Cardiac muscle cell (in vitro differentiated cells and primary cell): ENCODE results near the gene DNAH8. TPM values are rescaled to one million over a fixed set of nuclear protein-coding genes. Genes with fewer than 3 reads are reported as not detected.

ENCODE experiments used
- DNase-seq, 2 donors: peaks; one replicate each; pipeline versions ENCODE4 v3.0.0 to v3.0.0-alpha.2; 2010 to 2017; ENCODE audit warnings: low read depth in 1 of 2, low spot score in 1 of 2
- H3K27ac ChIP-seq: fragments of 200-600 bp; sonication (generic); 2 replicates; pipeline ENCODE4 v1.5.1; 2016
- H3K27me3 ChIP-seq: fragments of 200-600 bp; sonication (generic); 2 replicates; pipeline ENCODE4 v1.6.0; 2016; ENCODE audit warnings: control low read depth
- H3K36me3 ChIP-seq: fragments of 200-600 bp; sonication (generic); 2 replicates; pipeline ENCODE4 v1.5.1; 2016; ENCODE audit warnings: control low read depth
- H3K4me1 ChIP-seq: fragments of 200-600 bp; sonication (generic); 2 replicates; pipeline ENCODE4 v1.8.1; 2017; ENCODE audit warnings: low read depth, mild to moderate bottlenecking, mixed run types
- H3K4me3 ChIP-seq: fragments of 200-600 bp; sonication (generic); 2 replicates; pipeline ENCODE4 v1.5.1; 2016; ENCODE audit warnings: mild to moderate bottlenecking
- H3K9me3 ChIP-seq: fragments of 200-600 bp; sonication (generic); 2 replicates; pipeline ENCODE4 v1.5.1; 2017; ENCODE audit warnings: low read depth, mild to moderate bottlenecking, control low read depth
- CTCF ChIP-seq: IDR thresholded peaks from 2 replicates; pipeline ENCODE4 v1.5.1; 2012; ENCODE audit warnings: low read depth, mild to moderate bottlenecking, low read length
- polyA plus RNA-seq: library from polyadenylated mRNA; unstranded; fragments of >200 nt; fragmentation: Nextera tagmentation; extraction: Ambion mirVana; gene quantifications from 2 replicates; pipeline ENCODE4 v1.2.1, GENCODE V29; 2016
- total RNA-seq: library from RNA; depleted of rRNA; stranded (reverse); fragments of >200 nt; gene quantifications from 2 replicates; pipeline ENCODE4 v1.2.3, GENCODE V29; 2016

DNAH8 gene
- total and polyA plus RNA-seq, 2 experiments from 2014 or later = not detected

GRCh38 chr6:38968702-38969149 lies 253.6 kb downstream of the DNAH8 start:
- Histone ChIP-seq H3K9me3 (no peaks in the 10 kb centered on the region), H3K27ac (no peak overlapping the region), H3K4me3 (no peak overlapping the region), H3K27me3 (no peaks in the 10 kb centered on the region), H3K36me3 (no peaks in the 10 kb centered on the region), H3K4me1 (no peaks in the 10 kb centered on the region)
- TF ChIP-seq CTCF = no peak
- no peak for DNase-seq

- Histone ChIP-seq H3K4me3 (no peak overlapping the region), H3K9me3 (no peaks in the 10 kb centered on the region), H3K27ac (no peak overlapping the region), H3K36me3 (no peaks in the 10 kb centered on the region), H3K4me1 (no peaks in the 10 kb centered on the region), H3K27me3 (no peaks in the 10 kb centered on the region)
- peak; percentile 57 to 78 for DNase-seq
- TF ChIP-seq CTCF = peak; percentile 67
Observed at GRCh38 chr6:38973178-38974057, 258.3 kb downstream of the DNAH8 start.

- H3K27ac ChIP-seq = no peak overlapping the region
- DNase-seq = peak in 1 of 2 donors; percentile 38
- H3K4me1 ChIP-seq = no peaks in the 10 kb centered on the region
- no peak for TF ChIP-seq CTCF
- no peaks in the 10 kb centered on the region for H3K27me3 ChIP-seq
- no peak overlapping the region for H3K4me3 ChIP-seq
- no peaks in the 10 kb centered on the region for H3K36me3 ChIP-seq
- no peaks in the 10 kb centered on the region for H3K9me3 ChIP-seq
Observed at GRCh38 chr6:38974389-38975151, 259.5 kb downstream of the DNAH8 start.

GRCh38 chr6:38975621-38976049 lies 260.5 kb downstream of the DNAH8 start:
- peak in 1 of 2 donors; percentile 41 for DNase-seq
- Histone ChIP-seq H3K36me3 (no peaks in the 10 kb centered on the region), H3K4me3 (no peak overlapping the region), H3K27me3 (no peaks in the 10 kb centered on the region), H3K4me1 (no peaks in the 10 kb centered on the region), H3K27ac (no peak overlapping the region), H3K9me3 (no peaks in the 10 kb centered on the region)
- TF ChIP-seq CTCF = no peak

GRCh38 chr6:38976051-38976450 lies 260.9 kb downstream of the DNAH8 start:
- Histone ChIP-seq H3K27me3 (no peaks in the 10 kb centered on the region), H3K4me3 (no peak overlapping the region), H3K9me3 (no peaks in the 10 kb centered on the region), H3K4me1 (no peaks in the 10 kb centered on the region), H3K27ac (no peak overlapping the region), H3K36me3 (no peaks in the 10 kb centered on the region)
- no peak for TF ChIP-seq CTCF
- no peak for DNase-seq
